ENCODE measurements around the gene LRRC55. TPM values are rescaled to one million over a fixed set of nuclear protein-coding genes. Genes with fewer than 3 reads are reported as not detected.
A peak's percentile ranks its signal among the peaks of the same experiment; 100 is the strongest.

LRRC55 gene
- total RNA-seq, 1 donor from 2014 or later: 1.4 TPM

DNA sequence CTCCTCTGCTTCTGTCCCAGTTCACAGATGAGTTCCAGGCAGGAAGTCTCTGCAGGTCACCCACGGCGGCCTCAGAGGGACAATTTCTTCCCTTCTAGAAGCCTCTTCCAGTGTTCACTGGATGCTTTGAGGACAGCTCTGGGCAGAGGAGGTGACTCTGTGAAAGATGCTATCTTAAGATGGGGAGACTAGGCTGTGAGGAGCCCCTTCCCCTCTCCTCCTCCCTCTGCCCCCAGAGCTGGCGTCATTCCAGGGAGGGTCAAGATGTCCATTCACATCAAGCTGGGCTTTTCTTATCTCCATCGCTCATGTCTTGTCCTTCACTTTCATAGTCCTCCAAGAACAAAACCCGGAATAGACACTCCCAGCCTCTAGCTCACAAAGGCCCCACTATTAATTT lies 51.9 kb downstream of the LRRC55 start:
- no peaks in the 10 kb centered on the region for H4K20me1 ChIP-seq (ENCODE audit: low read depth)
- H3K9ac ChIP-seq: no peak overlapping the region
- H3K79me2 ChIP-seq (ENCODE audit: low read depth): no peaks in the 10 kb centered on the region
- TF ChIP-seq EZH2phosphoT487 (IDR thresholded peaks at IDR 0.05) (no peak), EZH2 (IDR thresholded peaks at IDR 0.05) (no peak)
- TF ChIP-seq, protein P1, sequence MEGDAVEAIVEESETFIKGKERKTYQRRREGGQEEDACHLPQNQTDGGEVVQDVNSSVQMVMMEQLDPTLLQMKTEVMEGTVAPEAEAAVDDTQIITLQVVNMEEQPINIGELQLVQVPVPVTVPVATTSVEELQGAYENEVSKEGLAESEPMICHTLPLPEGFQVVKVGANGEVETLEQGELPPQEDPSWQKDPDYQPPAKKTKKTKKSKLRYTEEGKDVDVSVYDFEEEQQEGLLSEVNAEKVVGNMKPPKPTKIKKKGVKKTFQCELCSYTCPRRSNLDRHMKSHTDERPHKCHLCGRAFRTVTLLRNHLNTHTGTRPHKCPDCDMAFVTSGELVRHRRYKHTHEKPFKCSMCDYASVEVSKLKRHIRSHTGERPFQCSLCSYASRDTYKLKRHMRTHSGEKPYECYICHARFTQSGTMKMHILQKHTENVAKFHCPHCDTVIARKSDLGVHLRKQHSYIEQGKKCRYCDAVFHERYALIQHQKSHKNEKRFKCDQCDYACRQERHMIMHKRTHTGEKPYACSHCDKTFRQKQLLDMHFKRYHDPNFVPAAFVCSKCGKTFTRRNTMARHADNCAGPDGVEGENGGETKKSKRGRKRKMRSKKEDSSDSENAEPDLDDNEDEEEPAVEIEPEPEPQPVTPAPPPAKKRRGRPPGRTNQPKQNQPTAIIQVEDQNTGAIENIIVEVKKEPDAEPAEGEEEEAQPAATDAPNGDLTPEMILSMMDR (IDR thresholded peaks at IDR 0.05): no peak
- H3K27ac Mint-ChIP-seq: peak overlapping the region; percentile 13
- no peaks in the 10 kb centered on the region for H3F3A ChIP-seq (ENCODE audit: low read depth)
- H3K27ac ChIP-seq: no peak overlapping the region
- H3K4me1 Mint-ChIP-seq: peaks cover 63% of the 10 kb centered on the region
- H3K4me1 ChIP-seq: peaks cover 40% of the 10 kb centered on the region
- H3K4me2 ChIP-seq: no peak overlapping the region
- H3K27me3 ChIP-seq: no peaks in the 10 kb centered on the region
- peaks cover 8% of the 10 kb centered on the region for H3K9me3 Mint-ChIP-seq
- no peak overlapping the region for H3K4me3 ChIP-seq
- no peaks in the 10 kb centered on the region for H3K36me3 Mint-ChIP-seq
- peaks cover 10% of the 10 kb centered on the region for H3K27me3 Mint-ChIP-seq (ENCODE audit: insufficient read depth, low read depth)
- H3K4me3 Mint-ChIP-seq: no peak overlapping the region
- no peaks in the 10 kb centered on the region for H3K9me3 ChIP-seq (ENCODE audit: low read depth)
- no peaks in the 10 kb centered on the region for H3K36me3 ChIP-seq
- DNase-seq (ENCODE audit: low spot score): no peak
- no peak overlapping the region for H2AFZ ChIP-seq (replicated peaks)

DNA sequence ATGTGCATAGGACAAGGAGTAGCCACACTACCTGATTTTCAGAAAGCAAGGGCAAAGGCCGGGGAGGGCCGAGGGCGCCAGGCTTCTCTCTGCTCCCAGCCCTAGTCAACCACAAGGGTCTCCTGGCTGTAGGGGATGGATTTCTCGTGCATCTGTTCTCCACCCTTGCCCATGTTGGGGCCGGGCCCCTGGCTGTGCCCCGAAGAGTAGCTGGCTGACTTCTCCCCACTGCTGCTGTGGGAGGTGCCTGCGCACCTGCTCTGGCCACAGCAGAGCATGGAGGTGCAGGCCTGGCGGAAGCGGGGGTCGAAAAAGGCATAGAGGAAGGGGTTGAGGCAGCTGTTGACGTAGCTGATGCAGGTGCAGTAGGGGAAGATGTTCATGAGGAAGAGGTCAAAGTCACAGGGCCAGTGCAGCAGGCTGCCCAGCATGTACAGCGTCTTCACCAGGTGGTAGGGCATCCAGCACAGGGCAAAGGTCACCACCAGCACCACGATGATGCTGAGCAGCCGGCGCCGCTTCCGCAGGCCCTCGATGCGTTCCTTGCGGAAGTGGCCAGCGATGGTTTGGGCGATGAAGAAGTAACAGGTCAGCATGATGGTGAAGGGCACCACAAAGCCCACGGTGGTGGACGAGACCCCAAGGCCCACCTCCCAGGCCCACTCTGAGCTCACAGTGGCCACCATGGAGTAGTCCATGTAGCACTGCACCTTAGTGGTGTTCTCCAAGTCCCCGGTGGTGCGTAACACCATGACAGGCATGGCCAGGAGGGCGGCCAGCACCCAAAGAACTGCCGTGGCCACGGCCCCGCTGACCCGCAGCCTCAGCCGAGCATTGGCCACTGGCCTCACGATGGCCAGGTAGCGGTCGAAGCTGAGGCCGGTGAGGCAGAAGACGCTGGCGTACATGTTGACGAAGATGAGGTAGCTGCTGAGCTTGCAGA lies 54.3 kb downstream of the LRRC55 start:
- peaks cover 5% of the 10 kb centered on the region for H3K9me3 Mint-ChIP-seq
- H3K9ac ChIP-seq: no peak overlapping the region
- DNase-seq (ENCODE audit: low spot score): no peak
- peaks cover 38% of the 10 kb centered on the region for H3K4me1 ChIP-seq
- no peaks in the 10 kb centered on the region for H3K36me3 Mint-ChIP-seq
- H2AFZ ChIP-seq (replicated peaks): no peak overlapping the region
- peak overlapping the region; percentile 85 for H3K27ac Mint-ChIP-seq
- H4K20me1 ChIP-seq (ENCODE audit: low read depth): no peaks in the 10 kb centered on the region
- peaks cover 4% of the 10 kb centered on the region for H3F3A ChIP-seq (ENCODE audit: low read depth)
- peaks cover 11% of the 10 kb centered on the region for H3K27me3 Mint-ChIP-seq (ENCODE audit: insufficient read depth, low read depth)
- no peak overlapping the region for H3K4me2 ChIP-seq
- no peak overlapping the region for H3K4me3 ChIP-seq
- no peaks in the 10 kb centered on the region for H3K9me3 ChIP-seq (ENCODE audit: low read depth)
- no peaks in the 10 kb centered on the region for H3K27me3 ChIP-seq
- TF ChIP-seq, protein P1 (IDR thresholded peaks at IDR 0.05): no peak
- TF ChIP-seq EZH2 (IDR thresholded peaks at IDR 0.05) (no peak), EZH2phosphoT487 (IDR thresholded peaks at IDR 0.05) (no peak)
- H3K36me3 ChIP-seq: no peaks in the 10 kb centered on the region
- H3K4me3 Mint-ChIP-seq: peak overlapping the region; percentile 42
- H3K27ac ChIP-seq: no peak overlapping the region
- no peaks in the 10 kb centered on the region for H3K79me2 ChIP-seq (ENCODE audit: low read depth)
- H3K4me1 Mint-ChIP-seq: peaks cover 61% of the 10 kb centered on the region

DNA sequence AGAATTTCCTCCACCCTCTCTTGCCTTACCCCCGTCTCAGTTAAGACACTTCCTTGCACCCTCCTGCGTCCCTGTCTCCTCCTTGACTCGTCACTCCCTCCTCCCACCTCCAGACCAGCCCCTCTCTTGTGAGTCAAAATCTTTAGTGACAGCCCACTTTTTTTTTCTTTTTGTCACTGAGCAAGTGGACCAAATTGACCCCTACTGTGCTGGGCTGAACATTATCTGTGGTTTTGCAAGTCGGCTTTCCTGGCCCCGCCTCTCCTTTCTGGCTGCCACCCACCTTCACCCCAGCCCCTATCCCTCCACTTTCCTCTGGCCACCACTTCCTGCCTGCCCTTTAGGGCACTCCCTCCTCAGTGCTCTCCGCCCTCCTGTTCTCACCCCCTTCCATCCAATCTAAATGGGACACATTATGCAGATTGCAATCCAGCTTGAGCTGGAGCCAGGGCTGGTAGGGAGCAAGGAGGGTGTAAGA lies 55.5 kb downstream of the LRRC55 start, which contains the start of gene APLNR:
TSS of gene APLNR (minus strand) at position 47 of the 478 bp plus-strand sequence. CDS start 246 bp downstream, outside the sequence.
- peak within 1 kb of the TSS; percentile 85 for H3K27ac Mint-ChIP-seq
- no peak within 1 kb of the TSS for H3K4me3 ChIP-seq
- H4K20me1 ChIP-seq (ENCODE audit: low read depth): no peaks in the 10 kb centered on the region
- peaks cover 46% of the 10 kb centered on the region for H3K4me1 ChIP-seq
- peak within 1 kb of the TSS; percentile 12 for H3K4me2 ChIP-seq
- H3K9me3 ChIP-seq (ENCODE audit: low read depth): no peaks in the 10 kb centered on the region
- H3K27me3 ChIP-seq: no peaks in the 10 kb centered on the region
- H3K79me2 ChIP-seq (ENCODE audit: low read depth): no peaks in the 10 kb centered on the region
- TF ChIP-seq EZH2 (IDR thresholded peaks at IDR 0.05): no peak
- TF ChIP-seq EZH2phosphoT487 (IDR thresholded peaks at IDR 0.05): no peak
- TF ChIP-seq, protein P1 (IDR thresholded peaks at IDR 0.05): no peak
- H3F3A ChIP-seq (ENCODE audit: low read depth): peaks cover 4% of the 10 kb centered on the region
- no peak within 1 kb of the TSS for H3K27ac ChIP-seq
- no peak within 1 kb of the TSS for H3K9ac ChIP-seq
- H3K36me3 ChIP-seq: no peaks in the 10 kb centered on the region
- no peak within 1 kb of the TSS for H2AFZ ChIP-seq (replicated peaks)
- peaks cover 5% of the 10 kb centered on the region for H3K9me3 Mint-ChIP-seq
- DNase-seq (ENCODE audit: low spot score): peak; percentile 42
- no peaks in the 10 kb centered on the region for H3K36me3 Mint-ChIP-seq
- H3K27me3 Mint-ChIP-seq (ENCODE audit: insufficient read depth, low read depth): peaks cover 11% of the 10 kb centered on the region
- H3K4me3 Mint-ChIP-seq: no peak within 1 kb of the TSS
- H3K4me1 Mint-ChIP-seq: peaks cover 67% of the 10 kb centered on the region

All from neural progenitor cell (in vitro differentiated cells).